Activated CD4-positive, alpha-beta T cell treated with anti-CD3 and anti-CD28 coated beads, Interleukin-2, Interleukin-4, amounts not matched to agents 100 ng/mL and 50 ng/mL, durations not matched to agents 16 hours and 8 hours (primary cell): ENCODE data around the gene ENC1.

Experiments used
- DNase-seq: peaks from one replicate; pipeline ENCODE4 v3.0.0-alpha.2; 2020; ENCODE audit warnings: low spot score

ENC1 gene

DNA sequence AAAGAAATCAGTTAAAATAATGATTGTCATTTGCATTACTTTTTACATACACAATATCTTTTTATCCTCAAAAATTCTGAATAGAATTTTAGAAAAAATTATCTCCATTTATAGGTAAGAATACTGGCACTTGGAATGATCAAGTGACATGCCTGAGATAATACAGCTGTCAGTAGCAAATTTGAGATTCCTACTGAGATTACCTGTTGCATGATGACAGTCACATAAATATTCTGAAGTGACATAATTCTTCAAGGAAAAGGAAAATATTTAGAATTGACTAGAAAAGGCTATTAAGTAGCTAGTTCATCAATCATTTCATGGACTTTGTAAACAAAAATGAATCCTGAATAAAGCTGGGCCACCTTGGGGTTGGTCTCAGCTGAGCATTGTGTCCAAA lies 15.2 kb upstream of the ENC1 start:
- DNase-seq: no peak

DNA sequence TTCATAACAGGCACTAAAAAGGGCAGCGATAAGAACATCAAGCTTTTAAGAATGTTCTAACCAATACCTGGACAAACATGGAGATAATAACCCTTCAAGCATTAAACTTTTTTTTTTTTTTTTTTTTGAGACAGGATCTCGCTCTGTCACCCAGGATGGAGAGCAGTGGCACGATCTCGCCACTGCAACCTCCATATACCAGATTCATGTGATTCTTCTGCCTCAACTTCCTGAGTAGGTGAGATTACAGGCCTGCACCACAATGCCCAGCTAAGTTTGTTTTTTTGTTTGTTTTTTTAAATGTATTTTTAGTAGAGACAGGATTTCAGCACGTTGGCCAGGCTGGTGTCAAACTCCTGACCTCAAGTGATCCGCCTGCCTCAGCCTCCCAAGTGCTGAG lies 14.7 kb upstream of the ENC1 start:
- DNase-seq: no peak

DNA sequence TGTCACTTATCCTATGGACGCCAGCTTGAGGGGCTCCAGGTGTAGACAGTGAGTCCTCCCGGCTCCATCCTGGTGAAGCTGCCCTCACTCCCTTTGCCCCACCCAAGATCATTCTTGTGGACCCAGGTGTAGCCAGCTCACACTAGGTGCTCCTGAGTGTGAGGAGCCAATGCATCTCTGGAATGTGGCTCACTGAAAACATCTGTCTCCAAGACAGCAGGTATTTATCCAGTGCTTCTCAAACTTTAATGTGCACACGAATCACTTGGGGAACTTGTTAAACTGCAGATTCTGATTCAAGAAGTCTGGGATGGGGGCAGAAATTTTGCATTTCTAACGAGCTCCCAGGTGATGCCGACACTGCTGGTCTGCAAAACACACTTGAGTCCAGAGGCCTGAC lies 13.5 kb upstream of the ENC1 start:
- DNase-seq: no peak

DNA sequence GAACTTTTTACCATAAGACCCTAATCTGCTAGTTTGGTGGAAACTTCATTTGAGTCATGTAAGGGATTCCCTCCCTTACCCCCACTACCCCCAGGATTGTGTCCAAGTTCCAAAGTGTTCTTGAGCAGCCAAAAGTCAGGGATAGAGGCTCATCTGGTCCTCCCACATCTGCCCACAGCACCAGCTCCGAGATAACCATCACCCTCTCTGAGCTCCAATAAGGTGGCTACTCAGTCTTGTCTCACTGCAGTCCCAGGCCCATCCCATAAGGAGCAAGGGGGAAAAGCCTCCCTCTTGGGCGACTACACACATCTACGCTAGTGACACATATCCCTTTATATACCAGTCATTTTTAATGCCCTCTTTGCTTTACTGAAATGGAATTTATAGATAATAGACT lies 12.0 kb upstream of the ENC1 start:
- DNase-seq: no peak

DNA sequence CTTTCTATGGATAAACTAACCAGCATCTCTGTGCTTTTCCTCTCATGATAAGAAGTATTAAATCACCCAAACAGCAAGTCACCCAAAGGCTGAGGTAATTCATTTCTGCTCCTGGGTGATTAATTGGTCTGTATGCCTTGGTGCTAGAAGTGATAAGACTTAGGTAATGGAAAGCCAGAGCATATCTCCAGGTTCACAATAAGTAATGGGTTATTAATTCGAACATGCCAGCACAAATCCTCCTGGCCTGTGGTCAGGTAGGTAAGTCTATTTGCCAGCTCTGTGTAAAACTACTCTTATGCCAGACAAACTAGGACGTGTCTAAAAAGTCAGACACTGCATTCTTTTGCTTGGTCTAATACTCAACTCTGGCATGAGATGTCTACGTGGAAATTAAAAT lies 11.2 kb upstream of the ENC1 start:
- DNase-seq: no peak

DNA sequence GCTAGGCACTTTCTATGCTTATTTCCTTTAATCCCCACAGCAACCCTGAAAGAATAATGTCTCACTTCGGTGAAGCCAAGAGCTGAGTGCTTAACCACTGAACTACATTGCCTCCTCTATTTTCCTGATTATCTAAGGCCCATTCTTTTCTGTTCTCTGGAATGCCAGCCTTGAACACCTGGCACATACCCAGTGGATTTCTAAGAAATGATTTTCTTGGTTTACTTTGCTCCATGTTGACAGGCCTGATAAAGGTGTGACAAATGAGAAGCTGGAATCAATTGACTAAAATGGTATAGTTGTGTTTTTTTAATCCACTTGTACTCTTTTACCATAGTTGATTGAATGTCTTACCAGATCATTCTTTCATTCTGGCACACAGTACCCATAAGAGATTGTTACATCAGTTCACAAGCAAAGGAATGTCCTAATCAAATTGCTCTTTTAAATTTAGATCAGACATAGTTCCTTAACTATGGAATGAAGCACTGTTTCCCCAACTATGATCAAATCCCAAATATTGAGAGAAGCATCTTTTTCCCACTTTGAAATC lies 9.0 kb upstream of the ENC1 start:
- DNase-seq: no peak

DNA sequence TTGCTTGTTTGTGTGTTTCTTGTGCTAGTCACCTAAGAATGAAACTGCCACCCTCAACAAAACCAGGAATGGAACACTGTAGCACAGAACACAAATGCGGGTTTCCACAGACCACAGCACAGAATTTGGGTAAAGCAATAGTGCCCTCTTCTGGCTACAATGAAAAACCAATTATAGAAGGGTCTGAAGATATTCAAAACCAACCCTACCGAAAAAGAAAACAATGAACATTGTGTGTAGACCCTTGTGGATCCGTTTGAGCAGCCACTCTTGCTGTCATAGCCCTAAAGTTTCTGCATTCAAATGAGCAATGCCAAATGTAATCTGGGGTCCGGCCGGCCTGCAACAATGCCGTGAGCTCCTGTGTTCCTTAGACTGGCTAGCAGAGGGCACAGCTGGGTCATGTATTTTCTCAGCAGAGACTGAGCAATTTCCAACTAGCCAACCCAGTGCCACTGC lies 8.3 kb upstream of the ENC1 start:
- peak; percentile 74 for DNase-seq

DNA sequence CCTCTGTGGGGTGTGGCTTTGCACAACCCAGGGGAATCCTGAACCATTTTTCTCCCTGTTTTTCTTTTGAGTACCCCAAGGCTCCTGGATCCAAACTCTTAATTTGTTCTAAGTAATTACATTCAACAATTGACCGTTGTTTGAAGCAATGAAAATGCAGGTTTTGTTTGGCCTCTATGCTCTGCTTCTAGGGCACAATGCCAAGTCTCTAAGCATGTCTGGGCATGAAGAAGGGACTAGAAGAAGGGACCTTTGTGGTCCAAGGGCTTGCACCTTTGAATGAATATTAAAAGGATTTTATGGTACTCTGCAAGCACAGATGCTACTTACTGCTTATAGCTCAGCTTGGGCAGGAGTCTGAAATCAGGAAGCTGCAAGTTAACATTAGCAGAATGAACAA lies 6.6 kb upstream of the ENC1 start:
- no peak for DNase-seq

GRCh38 chr5:74643111-74643562 lies 2.6 kb upstream of the ENC1 start:
- DNase-seq: no peak

DNA sequence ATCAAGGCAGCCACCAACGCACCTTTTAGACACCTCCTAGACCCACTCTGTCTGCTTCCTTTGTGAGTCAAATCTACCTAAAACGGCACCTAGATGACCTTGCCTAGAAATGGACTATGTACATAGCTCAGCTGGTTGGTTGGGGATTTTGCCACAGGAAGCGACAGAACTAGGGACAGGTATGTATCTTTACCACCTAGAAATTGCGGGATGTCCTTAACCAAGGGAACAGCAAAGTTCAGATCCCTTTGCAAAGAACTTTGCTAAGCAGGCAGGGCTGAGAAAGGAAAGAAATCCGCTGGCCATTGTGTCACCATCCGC lies 2.0 kb upstream of the ENC1 start:
- DNase-seq: no peak

GRCh38 chr5:74641735-74642542 lies 1.4 kb upstream of the ENC1 start:
- peak; percentile 48 for DNase-seq

GRCh38 chr5:74640954-74641734 lies 616 bp upstream of the ENC1 start:
- DNase-seq: peak; percentile 46

DNA sequence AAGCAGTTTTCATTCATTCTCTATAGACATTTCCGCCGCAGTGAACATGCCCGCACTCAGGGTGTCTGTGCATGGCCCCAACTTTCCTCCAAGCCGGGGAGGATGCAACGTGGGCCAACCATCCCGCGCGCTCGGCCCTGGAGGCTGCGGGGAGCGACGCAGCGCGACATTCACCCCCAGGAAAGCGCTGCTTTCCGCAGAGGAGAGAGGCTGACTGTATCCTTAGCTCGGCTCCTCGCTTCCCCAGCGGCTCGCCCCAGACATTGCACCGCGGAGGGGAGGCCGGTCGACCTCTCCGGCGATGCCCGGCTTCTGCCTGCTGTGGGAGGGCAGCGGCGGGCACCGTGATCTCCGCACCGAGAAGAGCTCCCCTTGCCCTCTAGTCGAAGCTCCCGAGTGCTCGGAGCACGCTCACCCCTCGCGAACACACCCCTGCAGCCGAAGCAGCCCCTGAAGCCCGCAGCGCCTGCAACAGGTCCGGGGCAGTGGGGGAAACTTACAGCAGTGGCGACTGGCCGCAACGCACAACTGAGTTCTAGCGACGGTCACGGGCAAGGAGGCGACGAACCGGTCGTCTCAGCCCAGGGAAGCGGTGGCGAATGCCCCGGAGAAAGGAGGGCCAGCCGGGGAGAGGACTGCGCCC lies 600 bp downstream of the ENC1 start:
- DNase-seq: peak; percentile 47

- DNase-seq: peak; percentile 46
These were observed 1.3 kb downstream of the ENC1 start for GRCh38 chr5:74638970-74639806.

DNA sequence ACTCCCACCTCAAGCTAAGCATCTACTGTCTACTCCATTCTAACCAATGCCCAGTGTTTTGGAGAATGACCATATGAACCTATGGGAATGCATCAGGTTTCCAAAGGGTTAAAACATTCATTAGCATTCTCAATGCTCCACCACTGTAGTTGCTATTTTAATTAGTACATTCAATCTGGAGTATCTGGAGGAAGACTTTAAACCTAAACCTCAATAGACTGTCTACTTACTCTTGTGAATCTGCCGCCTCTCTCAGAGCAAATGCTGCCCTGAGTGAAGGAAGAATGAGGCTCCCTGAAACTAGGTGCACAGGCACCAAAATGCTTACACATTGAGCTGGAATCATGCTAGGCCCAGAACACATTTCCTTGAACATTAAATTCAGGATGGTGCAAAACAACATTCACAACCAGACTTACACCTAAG lies 2.0 kb downstream of the ENC1 start:
- DNase-seq: no peak

DNA sequence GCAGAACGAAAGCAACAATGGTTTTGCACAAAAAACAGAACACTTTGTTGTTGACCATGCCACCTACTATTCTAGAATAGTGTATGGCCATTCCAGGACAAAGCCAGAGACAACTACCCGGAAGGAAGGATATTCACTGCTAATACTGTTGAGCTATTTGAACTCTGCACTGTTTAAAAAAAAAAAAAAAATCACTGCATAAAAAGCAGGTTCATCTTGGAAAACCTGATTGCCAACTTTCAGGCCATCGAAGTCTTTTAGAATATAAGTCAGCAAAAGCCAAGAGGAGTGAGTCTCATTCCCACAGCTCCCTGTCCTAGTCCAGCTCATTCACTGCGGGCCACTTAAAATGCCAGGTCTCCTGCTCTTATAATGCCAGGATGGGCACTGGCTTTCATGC lies 4.0 kb downstream of the ENC1 start:
- DNase-seq: no peak

GRCh38 chr5:74636149-74636548 lies 4.4 kb downstream of the ENC1 start:
- DNase-seq: no peak

- no peak for DNase-seq
These were observed 5.8 kb downstream of the ENC1 start for GRCh38 chr5:74634611-74635286.

DNA sequence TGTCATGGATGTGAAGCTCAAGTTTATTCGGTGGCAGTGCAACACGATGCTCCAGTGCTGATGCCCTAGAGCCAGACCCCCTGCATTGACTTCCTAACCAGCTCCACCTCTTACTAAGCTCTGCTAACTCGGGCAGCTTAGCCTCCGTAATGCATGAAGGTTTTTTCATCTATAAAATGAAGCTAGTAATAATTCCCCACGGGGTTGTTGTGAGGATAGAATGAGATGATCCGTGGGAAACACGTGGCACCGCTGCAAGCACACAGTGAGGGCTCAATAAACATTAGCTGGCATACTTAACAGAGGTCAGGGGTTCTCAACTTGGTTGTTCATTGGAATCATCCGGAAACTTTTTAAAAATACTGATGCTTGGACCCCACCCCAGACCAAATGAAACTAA lies 6.8 kb downstream of the ENC1 start:
- no peak for DNase-seq

- DNase-seq: peak; percentile 19
These were observed 7.6 kb downstream of the ENC1 start for GRCh38 chr5:74632947-74633356.
